NCI-H526 treated with DMSO at 0.1 percent for 48 hours (cell line): ENCODE measurements around the gene KCNIP4.

ENCODE experiments used
- DNase-seq: peaks from one replicate; lab custom pipeline; 2025; lab: John Stamatoyannopoulos, UW

KCNIP4 gene

GRCh38 chr4:21041708-21042107, 906.9 kb downstream of the KCNIP4 start:
- no peak for DNase-seq

DNA sequence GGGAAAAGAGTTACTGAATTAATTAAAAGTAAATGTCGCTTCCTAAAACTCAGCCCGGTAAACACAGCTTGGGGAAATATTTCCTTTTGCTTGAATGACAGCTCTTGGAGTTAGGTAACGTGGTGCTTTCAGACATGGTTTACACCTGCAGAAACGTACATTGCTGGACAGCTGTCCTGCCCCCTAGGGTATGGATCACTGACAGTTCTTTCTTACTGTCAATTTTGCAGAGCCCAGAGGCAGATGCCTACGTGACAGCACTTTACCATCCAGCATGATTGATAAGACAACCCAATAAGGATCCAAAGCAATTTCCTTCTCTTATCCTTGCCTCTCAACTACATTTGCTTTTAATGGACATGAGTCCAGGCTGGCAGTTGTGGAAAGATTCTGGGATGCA, 913.8 kb downstream of the KCNIP4 start:
- DNase-seq: no peak

- DNase-seq: no peak
Observed at GRCh38 chr4:21032089-21032645, 916.4 kb downstream of the KCNIP4 start.

GRCh38 chr4:21018817-21019216, 929.8 kb downstream of the KCNIP4 start:
- DNase-seq: no peak

GRCh38 chr4:21013501-21013900, 935.1 kb downstream of the KCNIP4 start:
- DNase-seq: no peak

DNA sequence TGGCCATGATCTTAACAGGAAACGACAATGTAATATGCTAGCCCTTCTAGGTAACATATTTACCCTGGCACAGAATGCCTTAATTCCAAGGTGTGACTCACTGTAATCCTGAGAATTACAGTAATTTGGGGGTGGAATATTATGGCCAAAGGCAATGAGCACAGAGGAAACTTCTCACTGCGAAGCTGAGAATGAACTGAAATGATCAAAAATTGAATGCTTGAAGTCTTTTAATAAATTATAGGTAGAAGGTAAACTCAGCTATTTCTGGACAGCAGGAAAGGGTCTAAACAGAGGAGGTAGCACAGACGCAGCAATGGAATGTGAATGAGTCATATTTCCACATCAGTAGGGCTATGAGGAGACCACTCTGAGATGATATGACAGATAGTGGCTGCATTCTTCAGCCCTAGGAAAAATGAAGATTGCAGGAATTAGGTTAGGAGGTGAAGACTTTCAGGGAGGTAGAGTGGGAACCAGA, 935.7 kb downstream of the KCNIP4 start:
- no peak for DNase-seq

- DNase-seq: no peak
Observed at GRCh38 chr4:21011106-21011505, 937.5 kb downstream of the KCNIP4 start.

- DNase-seq: no peak
Observed at GRCh38 chr4:21009956-21010355, 938.6 kb downstream of the KCNIP4 start.

DNA sequence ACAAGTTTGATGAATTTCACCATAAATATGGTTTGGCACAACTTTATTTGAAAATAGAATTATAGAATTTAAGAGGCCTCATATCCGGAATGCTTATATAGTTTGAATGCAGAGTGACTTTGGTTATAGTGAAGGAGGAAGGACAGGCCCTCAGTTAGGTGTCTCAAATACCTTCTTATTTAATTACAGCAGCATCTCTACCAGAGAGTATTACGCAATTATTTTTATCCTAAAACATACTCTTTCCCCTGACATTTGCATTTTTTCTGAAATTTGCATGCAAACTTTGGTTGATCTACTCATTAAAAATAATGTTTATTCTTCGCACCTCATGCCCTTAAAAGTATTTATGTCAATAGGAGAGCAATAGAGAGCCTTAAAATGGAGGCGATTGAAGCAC, 942.9 kb downstream of the KCNIP4 start:
- no peak for DNase-seq

GRCh38 chr4:21002976-21003375, 945.6 kb downstream of the KCNIP4 start:
- DNase-seq: no peak

- no peak for DNase-seq
Observed at GRCh38 chr4:21002286-21002685, 946.3 kb downstream of the KCNIP4 start.

- no peak for DNase-seq
Observed at GRCh38 chr4:21001490-21001889, 947.1 kb downstream of the KCNIP4 start.

DNA sequence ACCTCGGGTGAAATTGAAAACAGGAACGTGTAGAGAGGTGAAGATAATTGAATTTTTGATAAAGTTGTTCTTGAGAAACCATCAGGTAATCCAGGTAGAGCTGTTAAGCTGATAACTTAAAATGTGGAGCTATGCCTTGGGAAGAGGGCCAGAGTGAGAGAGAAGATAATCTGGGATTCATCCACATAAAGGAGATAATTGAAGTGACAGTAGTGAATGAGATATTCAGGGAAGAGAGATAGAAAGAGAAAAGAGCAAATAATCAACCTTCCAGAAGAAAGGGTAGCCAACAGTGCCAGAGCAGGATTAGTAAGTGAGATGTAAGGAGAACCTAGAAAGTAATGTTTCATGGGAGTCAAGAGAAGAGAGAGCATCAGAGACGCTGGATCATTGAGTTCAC, 950.7 kb downstream of the KCNIP4 start:
- no peak for DNase-seq

DNA sequence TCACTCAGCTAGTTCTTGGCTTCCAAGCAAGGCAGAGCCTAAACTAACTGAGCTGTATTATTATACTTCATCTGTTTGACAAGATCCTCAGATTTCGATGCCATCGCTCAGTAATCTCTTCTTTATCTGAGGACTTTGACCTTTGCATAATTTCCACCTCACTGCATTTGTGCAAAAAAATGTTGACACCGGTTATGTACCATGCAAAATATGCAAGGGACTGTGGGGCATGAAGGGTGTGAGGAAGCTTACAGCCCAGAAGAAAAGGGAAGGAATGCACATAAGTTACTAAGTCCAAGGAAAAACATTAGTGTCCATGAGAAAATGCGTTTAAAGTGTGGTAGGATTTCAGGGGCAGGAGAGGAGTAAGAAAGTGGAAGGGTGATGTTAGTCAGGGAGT, 953.0 kb downstream of the KCNIP4 start:
- peak; percentile 20 for DNase-seq

- DNase-seq: no peak
Observed at GRCh38 chr4:20995015-20995414, 953.6 kb downstream of the KCNIP4 start.

GRCh38 chr4:20992002-20992401, 956.6 kb downstream of the KCNIP4 start:
- DNase-seq: no peak

DNA sequence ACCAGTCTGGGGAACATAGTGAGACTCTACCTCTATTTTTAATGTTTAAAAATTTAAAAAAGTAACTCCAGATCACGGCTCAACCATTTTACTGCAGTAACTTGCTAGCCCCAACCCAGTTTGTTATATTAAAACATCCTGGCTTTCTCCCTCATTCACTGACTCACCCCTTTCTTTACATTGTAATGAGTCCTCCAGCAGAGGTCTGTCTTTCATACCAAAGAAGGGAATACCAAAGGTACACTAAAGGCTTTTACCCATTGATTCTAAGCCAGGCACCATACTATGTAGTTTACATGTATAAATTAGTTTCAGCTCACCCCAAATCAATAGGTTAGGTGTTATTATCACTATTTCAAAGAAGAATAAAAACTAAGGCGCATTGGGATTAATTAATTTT, 961.4 kb downstream of the KCNIP4 start:
- DNase-seq: no peak

GRCh38 chr4:20984576-20984836, 964.1 kb downstream of the KCNIP4 start:
- DNase-seq: no peak

- DNase-seq: no peak
Observed at GRCh38 chr4:20983763-20984575, 964.6 kb downstream of the KCNIP4 start.

- DNase-seq: no peak
Observed at GRCh38 chr4:20982544-20982943, 966.0 kb downstream of the KCNIP4 start.

GRCh38 chr4:20960291-20960690, 988.3 kb downstream of the KCNIP4 start:
- DNase-seq: no peak

DNA sequence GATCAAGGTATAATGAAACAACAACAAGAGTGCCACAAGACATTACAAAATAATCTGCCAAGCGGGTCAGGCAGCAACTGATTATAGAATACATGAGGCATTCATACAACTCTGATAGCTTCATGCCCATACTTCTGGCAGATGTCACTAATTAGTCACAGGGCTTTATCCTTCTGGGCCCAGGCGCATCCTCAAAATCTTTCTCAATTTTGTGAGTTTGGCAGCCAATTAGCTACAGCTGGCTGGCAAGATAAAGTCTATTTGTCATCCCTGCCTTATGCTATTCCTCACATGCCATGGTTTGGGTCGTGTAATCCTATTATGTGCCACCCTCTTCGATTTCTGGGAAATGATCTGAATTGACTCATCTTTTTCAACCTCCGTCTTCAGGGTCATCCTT, 994.0 kb downstream of the KCNIP4 start:
- no peak for DNase-seq

GRCh38 chr4:20944961-20945360, 1003.6 kb downstream of the KCNIP4 start:
- no peak for DNase-seq

DNA sequence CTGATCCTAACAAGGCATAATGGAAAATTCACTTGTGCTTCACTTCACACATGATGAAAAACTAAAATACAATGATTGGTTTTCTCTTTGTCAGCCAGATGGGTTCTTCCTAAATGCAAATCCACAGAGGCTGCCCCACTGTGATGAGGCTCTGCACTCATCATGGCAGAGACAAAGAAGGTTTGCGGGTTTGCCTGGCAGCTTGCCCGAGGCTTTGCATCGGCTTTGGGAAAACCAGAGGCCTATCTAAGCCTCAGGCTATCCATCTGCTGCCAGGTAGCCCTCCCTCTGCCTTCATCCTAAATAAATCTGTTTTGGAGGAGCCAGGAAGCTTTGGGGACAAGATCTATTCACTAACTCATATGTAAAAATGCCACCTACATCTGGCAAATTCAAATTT, 1004.1 kb downstream of the KCNIP4 start:
- DNase-seq: no peak
